Activated naive CD4-positive, alpha-beta T cell treated with anti-CD3 and anti-CD28 coated beads, Interleukin-2, amount 50 U/mL, for 24 hours (primary cell): ENCODE results near the gene GORASP2.

ENCODE experiments used
- H3K27ac Mint-ChIP-seq: one replicate; pipeline ENCODE4 v1.8.0; 2021; ENCODE audit warnings: mild to moderate bottlenecking, mixed read lengths
- H3K27me3 Mint-ChIP-seq: one replicate; pipeline ENCODE4 v1.8.0; 2021; ENCODE audit warnings: mixed read lengths
- H3K36me3 Mint-ChIP-seq: one replicate; pipeline ENCODE4 v1.8.0; 2021; ENCODE audit warnings: mixed read lengths
- H3K4me1 Mint-ChIP-seq: one replicate; pipeline ENCODE4 v1.8.0; 2021; ENCODE audit warnings: mixed read lengths
- H3K4me3 Mint-ChIP-seq: one replicate; pipeline ENCODE4 v1.8.0; 2021; ENCODE audit warnings: mild to moderate bottlenecking, mixed read lengths
- H3K9me3 Mint-ChIP-seq: one replicate; pipeline ENCODE4 v1.8.0; 2021; ENCODE audit warnings: mixed read lengths

Gene GORASP2

DNA sequence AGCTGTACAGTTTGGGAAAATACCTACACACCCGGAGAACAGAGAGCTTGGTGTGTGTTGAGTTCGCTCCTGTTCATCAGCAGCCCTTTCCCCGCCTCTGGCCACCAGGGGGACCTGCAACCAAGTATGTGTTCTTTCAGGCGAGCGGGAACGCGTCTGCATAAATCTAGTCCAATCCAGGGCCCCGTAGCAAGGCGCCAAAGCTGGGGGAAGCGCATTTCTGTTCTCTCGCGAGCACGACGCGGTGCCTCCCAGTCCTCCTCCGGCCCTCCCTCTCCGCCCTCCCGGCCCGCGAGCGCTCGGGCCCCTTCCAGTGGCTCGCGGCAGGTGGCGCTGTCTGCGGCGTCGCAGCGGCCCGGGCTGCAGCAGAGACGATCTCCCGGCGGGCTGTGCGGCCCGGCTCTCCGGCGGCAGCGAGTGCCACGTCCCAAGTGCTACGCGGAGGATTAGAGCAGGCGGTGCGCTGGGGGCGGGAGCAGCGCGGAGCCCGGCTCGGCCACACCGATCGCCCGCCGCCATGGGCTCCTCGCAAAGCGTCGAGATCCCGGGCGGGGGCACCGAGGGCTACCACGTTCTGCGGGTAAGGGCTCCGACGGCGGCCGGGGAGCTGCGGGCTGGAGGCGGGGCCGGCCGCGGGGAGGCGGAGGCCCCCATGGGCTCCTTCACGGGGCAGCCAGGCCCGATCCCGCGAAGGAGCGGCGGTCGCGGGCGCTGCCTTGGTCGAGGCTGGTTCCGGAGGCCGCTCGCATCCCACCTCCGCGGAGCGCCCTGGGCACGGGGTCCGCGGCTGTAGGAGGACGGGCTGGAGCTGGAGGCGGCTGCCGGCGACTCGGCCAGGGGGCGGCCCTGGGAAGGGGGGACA is at the start of gene GORASP2:
GORASP2 (plus strand) TSS at position 430 of the 862 bp plus-strand sequence; CDS start at position 518, 88 bp downstream.
- Mint-ChIP-seq H3K4me3 (peak within 1 kb of the TSS; percentile 99), H3K27me3 (no peaks in the 10 kb centered on the region), H3K4me1 (peaks cover 44% of the 10 kb centered on the region), H3K9me3 (no peaks in the 10 kb centered on the region), H3K27ac (peak within 1 kb of the TSS; percentile 99), H3K36me3 (peaks cover 5% of the 10 kb centered on the region)

- Mint-ChIP-seq H3K4me3 (no peak overlapping the region), H3K36me3 (no peaks in the 10 kb centered on the region), H3K9me3 (no peaks in the 10 kb centered on the region), H3K27me3 (peaks cover 9% of the 10 kb centered on the region), H3K4me1 (peaks cover 9% of the 10 kb centered on the region), H3K27ac (no peak overlapping the region)
These were observed 47.2 kb upstream of the GORASP2 start for GRCh38 chr2:170881840-170882239.

GRCh38 chr2:170882758-170883157 is 46.3 kb upstream of the GORASP2 start:
- H3K9me3 Mint-ChIP-seq, result no peaks in the 10 kb centered on the region

DNA sequence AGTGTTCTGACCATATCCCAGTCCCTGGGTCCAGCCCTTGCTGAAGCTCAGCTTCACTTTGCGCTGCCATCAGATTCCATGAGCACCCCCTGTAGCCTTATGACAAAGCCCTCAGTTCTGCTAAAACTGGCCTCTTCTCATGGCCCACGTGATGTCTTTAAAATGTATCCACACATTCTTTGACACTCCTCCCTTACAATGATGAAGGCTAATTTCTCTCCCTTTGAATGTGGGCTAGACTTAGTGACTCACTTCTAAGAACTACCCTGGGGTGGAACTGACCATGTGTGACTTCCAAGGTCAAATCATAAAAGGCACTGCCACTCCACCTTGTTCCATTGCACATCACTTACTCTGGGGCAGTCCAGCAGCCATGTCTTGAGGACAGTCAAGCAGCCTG is 45.4 kb upstream of the GORASP2 start:
- Mint-ChIP-seq H3K4me3 (no peak overlapping the region), H3K27ac (no peak overlapping the region), H3K27me3 (peaks cover 9% of the 10 kb centered on the region), H3K9me3 (no peaks in the 10 kb centered on the region), H3K4me1 (peaks cover under 1% of the 10 kb centered on the region), H3K36me3 (no peaks in the 10 kb centered on the region)

More at GRCh38 chr2:170882758-170883157, 46.3 kb upstream of the GORASP2 start:
- Mint-ChIP-seq H3K4me1 (peaks cover 9% of the 10 kb centered on the region), H3K27ac (peak overlapping the region; percentile 8), H3K4me3 (no peak overlapping the region), H3K27me3 (peaks cover 9% of the 10 kb centered on the region), H3K36me3 (no peaks in the 10 kb centered on the region)

DNA sequence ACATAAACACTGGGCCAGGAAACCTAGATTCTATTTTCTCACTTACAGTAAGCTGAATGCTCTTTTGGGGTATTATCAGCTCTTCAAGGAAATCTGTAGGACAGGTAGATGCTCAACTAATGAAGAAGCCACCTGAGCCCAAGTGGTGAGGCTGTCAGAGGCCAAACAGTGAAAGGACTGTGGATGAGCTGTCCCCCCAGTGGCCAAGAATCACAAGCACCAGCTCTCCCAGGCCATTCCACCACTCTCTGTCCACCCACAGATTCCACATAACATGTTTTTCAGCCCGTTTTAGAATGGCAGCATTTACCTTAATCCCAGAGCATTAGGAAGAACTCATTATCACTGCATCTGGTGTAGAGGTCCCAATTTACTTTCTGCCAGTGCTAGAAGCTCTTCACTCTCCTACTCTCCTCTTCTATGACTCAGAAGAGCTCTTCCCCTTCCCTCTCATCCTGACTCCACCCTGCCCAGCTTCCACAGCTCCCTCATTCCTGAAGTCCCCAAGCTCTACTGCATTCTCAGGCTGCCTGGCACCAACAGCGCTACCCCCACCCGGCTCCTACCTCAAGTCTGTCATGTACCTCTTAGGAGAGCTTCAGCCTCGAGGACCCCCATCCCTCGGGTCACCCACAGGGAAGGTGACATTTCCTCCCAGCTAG is 43.8 kb upstream of the GORASP2 start:
- Mint-ChIP-seq H3K4me3 (no peak overlapping the region), H3K4me1 (no peaks in the 10 kb centered on the region), H3K9me3 (no peaks in the 10 kb centered on the region), H3K36me3 (no peaks in the 10 kb centered on the region), H3K27me3 (peaks cover 9% of the 10 kb centered on the region), H3K27ac (no peak overlapping the region)

GRCh38 chr2:170886386-170886785 is 42.7 kb upstream of the GORASP2 start:
- H3K27me3 Mint-ChIP-seq, result peaks cover 9% of the 10 kb centered on the region
- no peaks in the 10 kb centered on the region for H3K4me1 Mint-ChIP-seq
- H3K4me3 Mint-ChIP-seq, result no peak overlapping the region
- H3K27ac Mint-ChIP-seq, result no peak overlapping the region
- no peaks in the 10 kb centered on the region for H3K9me3 Mint-ChIP-seq
- H3K36me3 Mint-ChIP-seq, result no peaks in the 10 kb centered on the region

DNA sequence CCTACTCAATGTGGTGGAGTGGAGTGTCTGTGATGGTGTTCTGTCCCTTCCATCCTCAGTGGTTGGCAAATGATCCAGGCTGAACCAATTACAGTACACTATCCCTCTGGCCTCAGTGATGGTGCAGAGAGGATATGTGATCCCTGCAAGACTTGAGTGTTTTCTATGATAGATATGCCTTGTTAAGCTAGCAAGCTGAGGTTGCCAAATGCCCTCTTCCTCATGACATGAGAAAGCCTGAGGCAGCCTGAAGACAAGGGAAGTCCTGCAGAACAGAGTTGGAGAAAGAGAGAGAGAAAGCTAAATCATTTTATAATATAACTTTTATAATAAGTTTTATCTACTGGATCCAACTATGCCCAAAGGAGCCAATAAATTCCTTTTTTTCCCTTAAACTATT is 41.6 kb upstream of the GORASP2 start:
- Mint-ChIP-seq H3K27ac (no peak overlapping the region), H3K27me3 (peaks cover 9% of the 10 kb centered on the region), H3K4me3 (no peak overlapping the region), H3K36me3 (no peaks in the 10 kb centered on the region), H3K9me3 (no peaks in the 10 kb centered on the region), H3K4me1 (no peaks in the 10 kb centered on the region)

DNA sequence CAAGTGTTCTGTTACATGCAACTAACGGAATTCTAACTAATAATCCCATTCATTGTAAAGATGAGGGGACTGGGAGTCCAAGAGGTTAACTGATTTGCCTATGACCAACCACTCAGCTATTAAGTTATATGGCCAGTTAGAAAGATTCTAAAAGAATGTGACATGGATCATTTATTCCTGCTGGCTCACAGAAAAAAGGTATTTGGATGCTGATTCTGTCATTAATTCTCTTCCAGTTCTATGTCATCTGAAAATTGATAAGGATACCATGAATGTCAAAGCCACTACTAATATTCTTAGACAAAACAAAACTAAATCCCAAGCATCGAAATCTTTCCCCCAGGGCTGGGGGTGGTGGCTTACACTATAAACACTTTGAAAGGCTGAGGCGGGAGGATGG is 41.2 kb upstream of the GORASP2 start:
- Mint-ChIP-seq H3K4me1 (no peaks in the 10 kb centered on the region), H3K4me3 (no peak overlapping the region), H3K27ac (no peak overlapping the region), H3K27me3 (peaks cover 9% of the 10 kb centered on the region), H3K9me3 (no peaks in the 10 kb centered on the region), H3K36me3 (no peaks in the 10 kb centered on the region)

- Mint-ChIP-seq H3K9me3 (no peaks in the 10 kb centered on the region), H3K27ac (no peak overlapping the region)
These were observed 37.2 kb upstream of the GORASP2 start for GRCh38 chr2:170891893-170892292.

DNA sequence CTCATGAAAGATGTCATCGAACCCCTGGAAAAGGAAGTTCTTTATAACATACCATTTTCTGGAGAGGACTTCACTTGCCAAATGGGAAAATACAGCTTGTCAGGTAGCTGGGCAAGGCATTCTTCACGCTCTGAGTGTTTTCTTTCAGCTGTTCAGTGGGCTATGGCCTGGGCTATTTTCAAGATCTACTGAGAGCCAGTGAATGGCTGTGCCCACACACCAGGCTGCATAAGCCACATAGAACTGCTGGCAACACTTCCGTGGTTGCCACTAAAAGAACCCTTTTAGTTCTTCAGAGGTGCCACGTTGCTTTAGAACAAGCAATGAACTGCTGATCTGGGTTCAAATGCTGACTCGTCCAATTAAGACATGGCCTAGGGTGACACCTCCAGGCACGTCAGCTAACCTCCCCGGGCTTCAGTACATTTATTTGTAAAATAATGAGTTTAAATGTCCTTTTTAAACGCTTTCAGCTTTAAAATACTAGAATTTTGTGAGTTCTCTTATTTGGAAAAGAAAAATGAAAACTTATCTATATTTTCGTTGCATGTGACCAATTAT is 36.6 kb upstream of the GORASP2 start:
- Mint-ChIP-seq H3K36me3 (no peaks in the 10 kb centered on the region), H3K27me3 (peaks cover 2% of the 10 kb centered on the region)

More at GRCh38 chr2:170891893-170892292, 37.2 kb upstream of the GORASP2 start:
- no peaks in the 10 kb centered on the region for H3K36me3 Mint-ChIP-seq
- no peak overlapping the region for H3K4me3 Mint-ChIP-seq
- H3K4me1 Mint-ChIP-seq, result no peaks in the 10 kb centered on the region
- peaks cover 2% of the 10 kb centered on the region for H3K27me3 Mint-ChIP-seq

GRCh38 chr2:170895023-170895757 is 33.9 kb upstream of the GORASP2 start:
- Mint-ChIP-seq H3K27me3 (no peaks in the 10 kb centered on the region), H3K36me3 (no peaks in the 10 kb centered on the region), H3K27ac (no peak overlapping the region), H3K4me1 (no peaks in the 10 kb centered on the region), H3K4me3 (no peak overlapping the region), H3K9me3 (no peaks in the 10 kb centered on the region)

More for the DNA sequence above, 36.6 kb upstream of the GORASP2 start:
- no peaks in the 10 kb centered on the region for H3K4me1 Mint-ChIP-seq
- no peak overlapping the region for H3K4me3 Mint-ChIP-seq
- H3K27ac Mint-ChIP-seq, result no peak overlapping the region
- no peaks in the 10 kb centered on the region for H3K9me3 Mint-ChIP-seq

- no peaks in the 10 kb centered on the region for H3K9me3 Mint-ChIP-seq
- H3K27me3 Mint-ChIP-seq, result no peaks in the 10 kb centered on the region
These were observed 32.4 kb upstream of the GORASP2 start for GRCh38 chr2:170896622-170897021.

GRCh38 chr2:170897108-170897507 is 31.9 kb upstream of the GORASP2 start:
- no peaks in the 10 kb centered on the region for H3K36me3 Mint-ChIP-seq
- no peaks in the 10 kb centered on the region for H3K9me3 Mint-ChIP-seq
- H3K4me1 Mint-ChIP-seq, result no peaks in the 10 kb centered on the region
- no peak overlapping the region for H3K27ac Mint-ChIP-seq
- H3K4me3 Mint-ChIP-seq, result no peak overlapping the region
- H3K27me3 Mint-ChIP-seq, result no peaks in the 10 kb centered on the region

More at GRCh38 chr2:170896622-170897021, 32.4 kb upstream of the GORASP2 start:
- Mint-ChIP-seq H3K36me3 (no peaks in the 10 kb centered on the region), H3K4me1 (no peaks in the 10 kb centered on the region), H3K27ac (no peak overlapping the region), H3K4me3 (no peak overlapping the region)

DNA sequence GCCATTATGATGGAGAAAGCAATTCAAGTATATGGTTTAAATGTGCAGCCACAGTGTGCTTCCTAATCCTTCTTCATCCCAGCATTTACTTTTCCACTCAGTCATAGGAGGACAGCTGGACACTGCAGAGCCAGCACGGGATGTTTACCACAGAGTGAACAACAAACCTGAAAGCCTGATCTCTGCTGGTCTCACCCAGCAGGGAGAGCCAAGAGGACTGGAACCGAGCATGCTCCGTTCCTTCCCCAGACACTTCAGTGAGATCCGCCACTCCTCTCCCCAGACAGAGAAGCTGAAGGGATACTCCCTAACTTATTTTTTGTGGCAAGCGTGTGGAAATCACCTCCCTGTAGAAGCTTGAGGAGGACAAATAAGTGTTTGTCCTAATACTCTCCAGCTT is 23.2 kb upstream of the GORASP2 start:
- Mint-ChIP-seq H3K36me3 (peaks cover 10% of the 10 kb centered on the region), H3K9me3 (peaks cover 5% of the 10 kb centered on the region), H3K4me1 (no peaks in the 10 kb centered on the region), H3K27ac (no peak overlapping the region), H3K4me3 (no peak overlapping the region), H3K27me3 (peaks cover 3% of the 10 kb centered on the region)

DNA sequence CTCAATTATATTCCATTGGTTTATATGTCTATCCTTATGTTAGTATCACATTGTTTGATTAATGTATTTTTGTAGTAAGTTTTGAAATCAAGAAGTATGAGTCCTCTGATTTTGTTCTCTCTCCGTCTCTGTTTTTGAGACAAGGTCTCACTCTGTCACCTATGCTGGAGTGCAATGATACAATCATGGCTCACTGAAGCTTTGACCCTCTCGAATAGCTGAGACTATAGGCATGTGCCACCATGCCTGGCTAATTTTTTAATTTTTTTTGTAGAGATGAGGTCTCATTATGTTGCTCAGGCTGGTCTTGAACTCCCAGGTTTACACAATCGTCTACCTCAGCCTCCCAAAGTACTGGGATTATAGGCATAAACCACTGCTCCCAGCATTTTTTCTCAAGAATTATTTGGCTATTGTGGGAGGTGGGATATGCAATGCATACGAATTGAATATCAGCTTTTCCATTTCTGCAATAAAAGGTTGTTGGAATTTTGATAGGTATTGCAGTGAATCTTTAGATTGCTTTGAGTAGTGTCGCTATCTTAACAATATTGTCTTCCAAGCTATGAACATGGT is 17.7 kb upstream of the GORASP2 start:
- H3K27ac Mint-ChIP-seq, result no peak overlapping the region
- H3K27me3 Mint-ChIP-seq, result no peaks in the 10 kb centered on the region
- peaks cover 21% of the 10 kb centered on the region for H3K36me3 Mint-ChIP-seq
- H3K4me3 Mint-ChIP-seq, result no peak overlapping the region
- H3K4me1 Mint-ChIP-seq, result no peaks in the 10 kb centered on the region
- peaks cover 20% of the 10 kb centered on the region for H3K9me3 Mint-ChIP-seq
